Smooth muscle cell (in vitro differentiated cells): Measurements from ENCODE around the gene HECA. TPM values are rescaled to one million over a fixed set of nuclear protein-coding genes. Genes with fewer than 3 reads are reported as not detected.

ENCODE experiments used
- DNase-seq: peaks from one replicate; lab custom pipeline; 2025; ENCODE audit not compliant: unreplicated experiment; lab: John Stamatoyannopoulos, UW
- H2AFZ ChIP-seq: fragments of 200-600 bp; sonication (generic); 2 replicates; pipeline ENCODE4 v1.6.0; 2016; ENCODE audit warnings: antibody characterized with exemption, low read depth, mild to moderate bottlenecking
- H3F3A ChIP-seq: fragments of 200-600 bp; sonication (generic); 2 replicates; pipeline ENCODE4 v1.6.0; 2017; ENCODE audit warnings: antibody characterized with exemption, low read depth
- H3K27ac ChIP-seq: fragments of 200-600 bp; sonication (generic); 2 replicates; pipeline ENCODE4 v1.5.1; 2016; ENCODE audit warnings: low read depth, mild to moderate bottlenecking
- H3K27me3 ChIP-seq: fragments of 200-600 bp; sonication (generic); 2 replicates; pipeline ENCODE4 v1.6.1; 2016; ENCODE audit warnings: low read depth, mild to moderate bottlenecking
- H3K36me3 ChIP-seq: fragments of 200-600 bp; sonication (generic); 2 replicates; pipeline ENCODE4 v1.5.1; 2016; ENCODE audit warnings: low read depth
- H3K4me1 ChIP-seq: fragments of 200-600 bp; sonication (generic); 2 replicates; pipeline ENCODE4 v1.5.1; 2016; ENCODE audit warnings: low read depth
- H3K4me2 ChIP-seq: fragments of 200-600 bp; sonication (generic); 2 replicates; pipeline ENCODE4 v1.6.0; 2016; ENCODE audit warnings: mild to moderate bottlenecking
- H3K4me3 ChIP-seq: fragments of 200-600 bp; sonication (generic); 2 replicates; pipeline ENCODE4 v1.5.1; 2016; ENCODE audit warnings: mild to moderate bottlenecking
- H3K79me2 ChIP-seq: fragments of 200-600 bp; sonication (generic); 2 replicates; pipeline ENCODE4 v1.6.0; 2016; ENCODE audit warnings: low read depth, mild to moderate bottlenecking
- H3K9ac ChIP-seq: fragments of 200-600 bp; sonication (generic); 2 replicates; pipeline ENCODE4 v1.6.0; 2016; ENCODE audit warnings: low read depth
- H3K9me3 ChIP-seq: fragments of 200-600 bp; sonication (generic); replicated peaks from 2 replicates; pipeline ENCODE4 v1.5.1; 2016; ENCODE audit warnings: low read depth
- H4K20me1 ChIP-seq: fragments of 200-600 bp; sonication (generic); 2 replicates; pipeline ENCODE4 v1.6.0; 2016; ENCODE audit warnings: low read depth
- WGBS: methylation state at CpG from one replicate; pipeline ENCODE4 v1.1.7; 2016; ENCODE audit warnings: low lambda C conversion rate; 5-methylcytosine and 5-hydroxymethylcytosine counted together
- polyA plus RNA-seq: library from polyadenylated mRNA; unstranded; fragments of >200 nt; fragmentation: Nextera tagmentation; extraction: Ambion mirVana; gene quantifications from 2 replicates; pipeline ENCODE4 v1.2.1, GENCODE V29; 2016
- total RNA-seq: library from RNA; depleted of rRNA; stranded (reverse); fragments of >200 nt; gene quantifications from 2 replicates; pipeline ENCODE4 v1.2.3, GENCODE V29; 2014
- TF ChIP-seq, protein P1 (sequence below): fragments of 200-600 bp; sonication (generic); IDR thresholded peaks from 2 replicates; pipeline ENCODE4 v1.5.1; 2017; ENCODE audit warnings: borderline replicate concordance, mild to moderate bottlenecking, antibody characterized with exemption; ENCODE audit not compliant: insufficient read depth, poor library complexity, severe bottlenecking

Gene HECA
- total and polyA plus RNA-seq, 2 experiments from 2014 or later = 7.7 to 19.7 TPM

DNA sequence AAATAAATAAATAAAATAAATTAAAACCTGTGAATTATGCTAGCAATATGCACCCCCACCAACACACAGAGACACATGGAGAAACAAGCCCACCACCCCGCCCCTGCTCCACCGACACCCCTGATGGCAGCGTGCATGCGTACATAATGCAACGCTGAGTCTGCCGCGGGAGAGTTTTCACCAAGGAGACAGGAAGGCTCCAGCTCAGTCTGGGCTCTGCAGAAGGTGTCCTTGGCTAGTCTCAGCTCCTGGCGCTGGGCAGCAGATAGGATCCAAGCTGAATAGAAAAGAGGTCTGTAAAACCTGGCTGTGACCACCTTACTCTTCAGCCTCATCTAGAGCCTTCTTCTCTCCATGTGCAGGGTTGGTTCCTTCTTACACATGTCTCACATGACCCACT is 26.5 kb upstream of the HECA start:
- Histone ChIP-seq H3K4me2 (no peak overlapping the region), H4K20me1 (no peaks in the 10 kb centered on the region), H3K9me3 (no peaks in the 10 kb centered on the region), H3K9ac (no peak overlapping the region), H3K4me3 (no peak overlapping the region), H3K36me3 (no peaks in the 10 kb centered on the region), H3K4me1 (no peaks in the 10 kb centered on the region), H3K79me2 (no peaks in the 10 kb centered on the region), H3K27ac (no peak overlapping the region), H3F3A (no peaks in the 10 kb centered on the region), H3K27me3 (no peaks in the 10 kb centered on the region), H2AFZ (no peak overlapping the region)
- no peak for DNase-seq
- 89% methylated on average over 8 of the region's 8 CpGs for WGBS
- TF ChIP-seq, protein P1, sequence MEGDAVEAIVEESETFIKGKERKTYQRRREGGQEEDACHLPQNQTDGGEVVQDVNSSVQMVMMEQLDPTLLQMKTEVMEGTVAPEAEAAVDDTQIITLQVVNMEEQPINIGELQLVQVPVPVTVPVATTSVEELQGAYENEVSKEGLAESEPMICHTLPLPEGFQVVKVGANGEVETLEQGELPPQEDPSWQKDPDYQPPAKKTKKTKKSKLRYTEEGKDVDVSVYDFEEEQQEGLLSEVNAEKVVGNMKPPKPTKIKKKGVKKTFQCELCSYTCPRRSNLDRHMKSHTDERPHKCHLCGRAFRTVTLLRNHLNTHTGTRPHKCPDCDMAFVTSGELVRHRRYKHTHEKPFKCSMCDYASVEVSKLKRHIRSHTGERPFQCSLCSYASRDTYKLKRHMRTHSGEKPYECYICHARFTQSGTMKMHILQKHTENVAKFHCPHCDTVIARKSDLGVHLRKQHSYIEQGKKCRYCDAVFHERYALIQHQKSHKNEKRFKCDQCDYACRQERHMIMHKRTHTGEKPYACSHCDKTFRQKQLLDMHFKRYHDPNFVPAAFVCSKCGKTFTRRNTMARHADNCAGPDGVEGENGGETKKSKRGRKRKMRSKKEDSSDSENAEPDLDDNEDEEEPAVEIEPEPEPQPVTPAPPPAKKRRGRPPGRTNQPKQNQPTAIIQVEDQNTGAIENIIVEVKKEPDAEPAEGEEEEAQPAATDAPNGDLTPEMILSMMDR = no peak

DNA sequence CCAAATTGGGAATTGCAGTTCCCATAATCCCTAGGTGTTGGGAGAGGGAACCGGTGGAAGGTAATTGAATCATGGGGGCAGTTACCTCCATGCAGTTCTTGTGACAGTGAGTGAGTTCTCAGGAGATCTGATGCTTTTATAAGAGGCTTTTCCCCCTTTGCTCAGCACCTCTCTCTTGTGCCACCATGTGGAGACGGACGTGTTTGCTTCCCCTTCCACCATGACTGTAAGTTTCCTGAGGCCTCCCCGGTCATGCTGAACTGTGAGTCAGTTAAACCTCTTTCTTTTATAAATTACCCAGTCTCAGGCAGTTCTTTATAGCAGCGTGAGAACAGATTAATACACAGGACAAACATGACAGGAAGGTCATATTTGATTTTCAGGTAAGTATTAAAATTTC is 25.3 kb upstream of the HECA start:
- Histone ChIP-seq H3K27me3 (no peaks in the 10 kb centered on the region), H3K36me3 (no peaks in the 10 kb centered on the region), H3K4me2 (no peak overlapping the region), H3K27ac (no peak overlapping the region), H3K4me1 (peaks cover 3% of the 10 kb centered on the region), H2AFZ (no peak overlapping the region), H4K20me1 (no peaks in the 10 kb centered on the region), H3K9ac (no peak overlapping the region), H3K9me3 (no peaks in the 10 kb centered on the region), H3F3A (no peaks in the 10 kb centered on the region), H3K4me3 (no peak overlapping the region), H3K79me2 (no peaks in the 10 kb centered on the region)
- no peak for DNase-seq
- 38% methylated on average over 5 of the region's 5 CpGs for WGBS
- TF ChIP-seq, protein P1 = peak; percentile 6

DNA sequence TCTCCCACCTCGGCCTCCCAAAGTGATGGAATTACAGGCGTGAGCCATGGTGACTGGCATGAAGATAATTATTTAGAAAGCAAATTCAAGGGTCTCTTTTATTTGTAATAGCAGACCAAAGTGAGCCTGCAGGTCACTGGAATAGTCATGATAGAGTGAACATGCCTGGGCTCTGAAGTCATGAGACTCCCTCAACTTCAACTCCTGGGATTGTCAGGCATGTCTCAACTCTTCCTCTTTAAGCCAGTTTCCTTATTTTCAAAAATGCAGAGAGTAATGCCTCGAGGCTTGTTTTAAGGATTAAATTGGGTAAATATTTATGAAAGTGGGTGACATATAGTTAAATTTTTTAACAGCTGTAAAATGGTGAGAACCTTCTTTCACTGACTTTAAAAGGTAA is 22.7 kb upstream of the HECA start:
- Histone ChIP-seq H3K4me1 (peaks cover 3% of the 10 kb centered on the region), H3F3A (no peaks in the 10 kb centered on the region), H3K27ac (peak overlapping the region; percentile 69), H3K9me3 (no peaks in the 10 kb centered on the region), H3K36me3 (no peaks in the 10 kb centered on the region), H4K20me1 (no peaks in the 10 kb centered on the region), H2AFZ (no peak overlapping the region), H3K27me3 (no peaks in the 10 kb centered on the region), H3K4me3 (no peak overlapping the region), H3K9ac (no peak overlapping the region), H3K79me2 (no peaks in the 10 kb centered on the region), H3K4me2 (no peak overlapping the region)
- TF ChIP-seq, protein P1 = no peak
- no peak for DNase-seq
- WGBS = 71% methylated on average over 3 of the region's 3 CpGs

DNA sequence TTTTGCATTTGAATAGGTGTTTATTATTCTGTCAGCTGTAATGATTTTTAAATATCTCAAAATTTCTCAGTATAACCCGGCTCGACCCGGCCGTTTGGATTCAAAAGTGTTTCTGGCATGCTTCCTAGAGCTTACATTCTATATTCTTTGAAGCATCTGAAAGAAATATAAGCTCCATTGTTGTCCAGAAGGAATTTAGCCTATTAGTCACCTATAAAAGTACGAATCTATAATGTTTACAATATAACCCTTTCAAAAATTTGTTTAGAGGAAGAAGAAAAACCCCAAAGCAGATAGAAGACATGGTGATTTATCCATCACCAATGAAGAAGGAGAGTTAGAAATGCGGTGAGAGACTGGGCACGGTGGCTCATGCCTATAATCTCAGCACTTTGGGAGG is 22.3 kb upstream of the HECA start:
- Histone ChIP-seq H3K4me2 (no peak overlapping the region), H3K36me3 (no peaks in the 10 kb centered on the region), H3K4me3 (no peak overlapping the region), H3K79me2 (no peaks in the 10 kb centered on the region), H3K9me3 (no peaks in the 10 kb centered on the region), H3K27me3 (no peaks in the 10 kb centered on the region), H4K20me1 (no peaks in the 10 kb centered on the region), H3K27ac (peak overlapping the region; percentile 69), H3K9ac (no peak overlapping the region), H2AFZ (no peak overlapping the region), H3K4me1 (peaks cover 3% of the 10 kb centered on the region), H3F3A (no peaks in the 10 kb centered on the region)
- 74% methylated on average over 7 of the region's 7 CpGs for WGBS
- no peak for DNase-seq
- TF ChIP-seq, protein P1 = no peak
